HT1080 (cell line): ENCODE data around the gene FADS2. TPM values are rescaled to one million over a fixed set of nuclear protein-coding genes. Genes with fewer than 3 reads are reported as not detected.

Experiments
- DNase-seq: peaks from one replicate; pipeline ENCODE4 v3.0.0-alpha.2; 2015; ENCODE audit warnings: low read depth
- total RNA-seq: library from RNA; depleted of rRNA; stranded (reverse); fragments of >200 nt; shearing (Covaris generic); gene quantifications from 2 replicates; pipeline ENCODE4 v1.2.3, GENCODE V29; 2014

Gene FADS2
- total RNA-seq, 1 experiment from 2014 or later, result 125 TPM

- DNase-seq, result no peak
Observed at GRCh38 chr11:61795459-61795858, 32.6 kb upstream of the FADS2 start.

DNA sequence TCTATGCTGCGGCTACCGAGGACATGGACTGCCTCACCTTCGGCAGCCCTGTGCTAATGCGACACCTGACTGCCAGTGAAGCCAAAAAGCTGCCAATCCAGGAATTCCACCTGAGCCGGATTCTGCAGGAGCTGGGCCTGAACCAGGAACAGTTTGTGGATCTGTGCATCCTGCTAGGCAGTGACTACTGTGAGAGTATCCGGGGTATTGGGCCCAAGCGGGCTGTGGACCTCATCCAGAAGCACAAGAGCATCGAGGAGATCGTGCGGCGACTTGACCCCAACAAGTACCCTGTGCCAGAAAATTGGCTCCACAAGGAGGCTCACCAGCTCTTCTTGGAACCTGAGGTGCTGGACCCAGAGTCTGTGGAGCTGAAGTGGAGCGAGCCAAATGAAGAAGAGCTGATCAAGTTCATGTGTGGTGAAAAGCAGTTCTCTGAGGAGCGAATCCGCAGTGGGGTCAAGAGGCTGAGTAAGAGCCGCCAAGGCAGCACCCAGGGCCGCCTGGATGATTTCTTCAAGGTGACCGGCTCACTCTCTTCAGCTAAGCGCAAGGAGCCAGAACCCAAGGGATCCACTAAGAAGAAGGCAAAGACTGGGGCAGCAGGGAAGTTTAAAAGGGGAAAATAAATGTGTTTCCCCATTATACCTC, 32.1 kb upstream of the FADS2 start:
- DNase-seq, result no peak

- peak; percentile 68 for DNase-seq
Observed at GRCh38 chr11:61797263-61797944, 30.7 kb upstream of the FADS2 start.

GRCh38 chr11:61799665-61800284, 28.3 kb upstream of the FADS2 start:
- no peak for DNase-seq

DNA sequence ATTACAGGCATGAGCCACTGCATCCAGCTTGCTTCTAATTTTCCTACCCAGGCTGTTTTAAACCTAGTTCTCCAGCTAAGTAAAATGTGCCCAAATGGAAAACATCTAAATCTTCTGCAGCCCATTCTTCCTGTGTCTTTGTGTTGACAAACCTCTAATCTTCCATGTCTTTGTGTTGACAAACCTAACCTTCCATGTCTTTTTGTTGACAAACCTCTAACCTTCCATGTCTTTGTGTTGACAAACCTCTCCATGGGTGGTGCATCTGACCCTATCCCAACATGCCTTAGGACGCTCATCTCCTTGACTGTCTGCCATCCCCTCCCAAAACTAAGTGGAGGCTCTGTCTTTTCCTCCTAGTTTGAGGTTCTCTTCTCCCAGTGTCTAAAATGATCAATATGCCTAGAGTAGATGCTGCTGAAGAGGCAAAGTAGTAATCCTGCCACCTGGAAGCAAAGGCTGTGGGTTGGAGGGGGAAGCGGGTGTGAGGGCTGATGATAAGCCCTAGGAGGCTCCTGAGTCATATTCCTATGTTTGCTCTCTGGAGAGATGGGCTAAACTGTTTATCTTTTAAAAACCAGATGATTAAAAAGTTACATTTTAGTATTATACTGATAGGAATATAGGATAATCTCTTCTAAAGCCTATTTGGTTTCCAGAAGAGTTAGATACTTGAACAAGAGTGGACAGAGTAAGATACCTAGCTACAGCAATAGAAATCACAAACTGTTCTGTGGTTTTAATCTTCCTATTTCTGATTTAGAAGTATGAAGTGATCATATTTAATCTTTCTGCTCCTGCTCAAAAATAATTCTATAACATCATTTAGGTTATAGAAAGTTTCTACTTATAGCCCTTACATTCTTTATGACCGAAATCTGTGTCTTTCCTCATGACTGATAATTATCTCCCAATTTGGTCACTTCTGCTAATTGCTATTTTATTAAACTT, 27.5 kb upstream of the FADS2 start:
- no peak for DNase-seq

GRCh38 chr11:61802605-61803004, 25.5 kb upstream of the FADS2 start:
- DNase-seq, result no peak

- DNase-seq, result no peak
Observed at GRCh38 chr11:61803889-61804647, 24.0 kb upstream of the FADS2 start.

GRCh38 chr11:61805146-61805545, 23.0 kb upstream of the FADS2 start:
- DNase-seq, result no peak

DNA sequence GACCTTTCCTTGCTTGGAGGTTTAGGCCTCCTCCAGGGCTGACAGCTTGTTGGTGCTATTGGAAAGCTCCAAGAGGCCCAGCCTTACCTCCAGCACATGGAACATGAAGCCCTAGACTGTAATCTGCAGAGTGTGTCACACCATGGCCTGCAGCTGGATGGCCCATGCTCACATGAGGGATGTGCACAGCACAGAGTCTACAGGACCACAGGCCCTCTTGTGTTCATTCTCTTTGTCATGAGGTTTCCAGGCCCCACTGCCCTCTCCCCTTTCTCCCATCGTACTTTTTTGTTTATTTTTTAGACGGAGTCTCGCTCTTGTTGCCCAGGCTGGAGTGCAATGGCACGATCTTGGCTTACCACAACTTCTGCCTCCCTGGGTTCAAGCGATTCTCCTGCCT, 21.3 kb upstream of the FADS2 start:
- no peak for DNase-seq

GRCh38 chr11:61810671-61811175, 17.4 kb upstream of the FADS2 start:
- no peak for DNase-seq

DNA sequence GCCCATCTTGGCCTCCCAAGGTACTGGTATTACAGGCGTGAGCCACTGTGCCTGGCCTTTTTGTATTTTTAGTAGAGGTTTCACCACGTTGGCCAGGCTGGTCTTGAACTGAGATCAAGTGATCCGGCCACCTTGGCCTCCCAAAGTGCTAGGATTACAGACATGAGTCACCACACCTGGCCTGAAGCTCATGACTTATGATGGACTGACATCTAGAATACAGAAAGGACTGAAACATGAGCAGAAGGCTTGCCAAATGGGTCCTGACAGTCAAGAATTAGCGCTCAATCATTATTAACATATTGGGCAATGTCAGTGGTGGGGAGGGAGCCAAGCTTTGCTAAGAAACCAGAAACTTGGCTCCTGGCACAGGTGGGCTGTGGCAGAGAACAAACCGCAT, 16.3 kb upstream of the FADS2 start:
- DNase-seq, result no peak

DNA sequence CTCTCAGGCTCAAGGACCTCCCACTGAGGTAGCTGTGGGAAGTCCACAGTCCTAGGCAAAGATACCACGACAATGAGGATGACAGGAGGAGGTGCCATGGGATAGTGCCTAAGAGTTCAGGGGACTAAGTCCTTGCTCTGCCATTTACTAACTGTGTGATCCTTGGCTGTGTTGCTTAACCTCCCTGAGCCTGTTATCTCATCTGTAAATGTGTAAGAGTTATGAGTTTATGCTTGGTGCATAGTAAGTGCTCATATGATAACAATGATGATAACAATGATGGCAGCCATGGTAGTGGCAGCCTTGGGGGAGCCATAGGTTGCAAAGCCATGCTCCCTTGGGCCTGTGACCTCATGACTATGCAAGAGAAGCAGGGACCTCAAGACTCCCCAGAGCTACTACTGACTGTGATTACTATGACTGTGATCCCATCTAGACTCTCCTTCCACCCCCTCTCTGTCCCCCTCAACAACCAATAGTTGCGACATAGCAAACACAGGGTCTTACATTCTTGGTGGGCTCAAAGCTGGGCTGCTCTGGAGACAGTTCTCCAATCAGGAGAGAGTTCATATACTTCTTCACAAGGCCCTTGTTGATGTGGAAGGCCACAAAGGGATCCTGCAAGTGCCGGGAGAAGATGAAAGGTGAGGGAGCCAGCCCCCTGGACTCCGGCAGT, 15.2 kb upstream of the FADS2 start:
- no peak for DNase-seq

DNA sequence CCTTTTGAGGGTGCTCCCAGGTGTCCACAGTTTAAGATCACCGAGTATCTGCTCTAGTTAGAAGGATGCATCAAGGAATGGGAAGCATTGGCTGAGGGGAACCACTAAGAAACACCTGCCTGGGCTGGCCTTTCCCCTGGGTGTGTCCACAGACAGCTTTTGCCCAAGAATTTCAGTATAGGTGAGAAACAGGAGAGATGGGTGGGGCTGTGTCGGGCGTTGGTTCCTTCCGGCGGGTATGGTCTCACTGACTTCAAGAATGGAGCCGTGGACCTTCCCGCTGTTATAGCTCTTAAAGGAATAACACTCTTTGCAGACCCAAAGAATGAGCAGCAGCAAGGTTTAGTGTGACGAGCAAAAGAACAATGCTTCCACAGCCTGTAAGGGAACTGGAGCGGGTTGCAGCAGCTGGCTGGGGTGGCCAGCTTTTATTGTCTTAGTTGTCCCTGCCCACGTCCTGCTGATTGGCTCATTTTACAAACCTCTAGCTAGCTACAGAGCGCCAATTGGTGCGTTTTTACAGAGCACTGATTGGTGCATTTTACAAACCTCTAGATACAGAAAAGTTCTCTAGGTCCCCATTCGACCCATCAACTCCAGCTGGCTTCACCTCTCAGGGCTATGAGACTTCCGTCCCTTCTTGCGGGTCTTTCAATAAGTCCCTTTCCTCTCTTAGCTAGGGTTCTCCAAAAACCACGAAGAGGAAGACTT, 13.7 kb upstream of the FADS2 start:
- peak; percentile 74 for DNase-seq

DNA sequence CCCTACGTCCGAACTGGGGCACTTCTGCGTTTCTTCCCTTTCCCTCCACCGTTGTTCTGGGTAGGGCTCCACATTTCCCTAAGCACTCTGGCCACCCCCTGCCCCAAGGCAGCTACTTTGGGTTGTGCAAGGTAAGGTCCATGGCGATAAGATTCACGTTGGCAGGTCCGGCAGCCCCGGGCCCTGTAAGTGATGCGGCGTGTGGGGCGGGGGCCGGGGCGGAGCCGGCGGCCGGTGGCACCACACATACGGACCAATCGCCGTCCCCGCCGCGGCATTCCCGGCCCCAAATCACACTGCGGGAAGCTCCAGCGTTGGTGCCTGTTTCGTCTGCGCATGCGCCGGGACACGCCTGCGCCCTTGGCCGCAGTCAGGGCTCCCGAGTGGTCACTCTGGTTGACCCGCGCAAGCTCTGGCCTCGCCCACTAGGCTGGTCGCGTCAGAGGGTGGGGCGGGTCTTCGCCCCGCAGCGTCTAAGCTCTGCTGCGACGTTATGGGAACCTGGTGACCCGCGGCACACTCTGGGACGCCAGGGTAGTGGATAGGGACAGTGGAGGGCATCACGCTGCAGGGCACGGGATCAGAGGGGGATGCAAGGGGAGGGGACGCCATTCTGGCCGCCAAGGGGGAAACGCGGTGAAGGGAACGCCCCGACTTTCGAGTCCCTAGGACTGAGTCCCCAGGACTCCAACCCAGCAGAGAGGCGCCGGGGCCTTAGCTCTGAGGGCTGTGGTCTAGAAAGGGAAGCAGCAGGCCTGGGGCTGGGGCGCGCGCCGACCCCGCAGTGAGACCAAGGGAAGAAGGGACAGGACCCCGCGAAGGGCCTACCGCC, 12.9 kb upstream of the FADS2 start:
- peak; percentile 94 for DNase-seq

DNA sequence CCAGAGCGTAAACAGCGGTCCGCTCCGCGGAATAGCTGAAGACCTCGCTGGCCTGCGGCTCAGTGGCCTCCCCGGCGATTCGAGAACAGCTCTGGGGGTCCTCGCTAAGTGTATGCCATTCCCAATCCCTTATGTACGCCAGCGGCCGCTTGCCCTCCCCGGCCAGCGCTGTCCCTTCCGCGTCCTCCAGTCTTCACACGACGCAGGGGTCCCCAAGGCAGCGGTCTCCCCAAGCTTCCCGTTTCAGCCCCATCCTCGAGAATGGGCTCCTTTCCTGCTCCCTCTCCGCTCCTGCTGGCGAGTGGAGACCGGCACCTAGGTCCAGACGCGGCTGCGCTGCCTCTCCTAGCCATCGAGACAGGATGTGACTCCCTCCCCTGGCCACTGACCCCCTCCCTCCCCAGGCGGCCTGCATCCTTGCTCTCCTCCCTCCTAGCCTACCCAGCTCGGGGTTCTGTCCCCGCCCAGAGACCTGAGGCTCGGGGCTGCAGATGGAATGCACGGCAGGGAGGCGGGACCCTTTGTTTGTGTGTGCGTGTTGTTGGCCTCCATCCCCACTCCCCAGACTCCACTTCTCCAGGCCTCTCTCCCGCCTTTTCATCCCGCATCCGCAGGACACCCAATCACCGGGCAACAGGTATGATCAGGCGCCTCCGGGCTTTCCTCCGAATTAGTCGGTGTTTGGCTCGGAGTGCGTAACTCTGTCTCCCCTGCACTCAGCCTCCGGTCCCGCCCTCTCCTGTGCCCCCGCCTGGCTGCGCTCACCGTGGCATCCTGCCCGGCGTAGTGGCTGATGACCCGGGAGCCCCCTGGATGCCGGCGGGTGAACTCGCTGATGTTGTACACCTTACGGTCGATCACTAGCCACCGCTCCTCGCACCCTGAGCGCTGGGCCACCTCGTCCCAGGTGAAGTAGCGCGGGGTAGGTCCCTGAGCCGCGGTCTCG, 12.0 kb upstream of the FADS2 start:
- DNase-seq, result peak; percentile 82

DNA sequence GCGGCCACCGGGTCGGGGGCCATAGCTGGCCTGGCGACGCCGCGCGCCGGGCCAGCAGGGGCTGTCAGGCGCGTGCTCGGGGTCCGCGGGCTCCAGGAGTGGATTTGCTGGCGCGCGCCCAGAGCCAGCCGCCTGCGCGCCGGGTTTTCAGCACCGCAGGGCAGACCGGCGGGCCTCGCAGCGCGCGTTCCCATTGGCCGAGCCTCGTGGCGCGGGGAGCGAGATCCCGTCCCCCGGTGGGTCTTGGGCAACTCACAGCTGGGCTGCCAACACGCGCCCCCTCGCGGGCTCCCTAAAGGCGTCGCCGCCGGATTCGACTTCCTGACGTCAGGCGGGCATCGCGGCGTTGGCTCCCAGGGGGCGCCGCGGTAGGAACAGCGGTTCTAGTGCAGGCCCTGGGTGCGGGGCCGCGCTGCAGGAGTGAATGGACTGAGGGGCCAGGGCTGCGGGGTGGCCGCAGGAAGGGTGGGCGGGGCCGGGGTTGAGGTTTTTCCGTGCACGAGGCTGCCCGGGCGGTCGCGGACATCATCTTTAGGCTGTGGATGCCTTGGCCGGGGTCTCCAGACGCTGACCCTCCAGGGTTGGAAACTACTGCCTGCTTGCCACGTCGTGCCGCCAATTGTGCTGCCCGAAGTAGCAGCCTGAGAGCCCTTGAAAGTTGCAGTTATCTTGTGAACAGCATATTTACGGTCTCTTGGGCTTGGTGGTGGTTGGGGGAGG, 11.2 kb upstream of the FADS2 start, which contains the start of gene FADS1:
TSS of gene FADS1 (minus strand) at position 268 of the 720 bp plus-strand sequence. CDS start at position 194, 74 bp downstream.
- DNase-seq, result peak; percentile 98
